H1 (cell line): ENCODE data around the gene GRM1. TPM values are rescaled to one million over a fixed set of nuclear protein-coding genes. Genes with fewer than 3 reads are reported as not detected.

Experiments
- BRCA1 ChIP-seq: IDR thresholded peaks from 2 replicates; pipeline ENCODE4 v1.6.1; 2012; ENCODE audit warnings: low read depth, low read length, improper control_type of control experiment
- CHD2 ChIP-seq: IDR thresholded peaks from 2 replicates; pipeline ENCODE4 v1.6.1; 2012; ENCODE audit warnings: low read length, improper control_type of control experiment
- CHD7 ChIP-seq: fragments of 300-600 bp; sonication (generic); IDR thresholded peaks from 2 replicates; pipeline ENCODE4 v1.7.1; 2012; ENCODE audit warnings: low read length, moderate library complexity, mild to moderate bottlenecking, inconsistent platforms; ENCODE audit not compliant: insufficient replicate concordance
- RXRA ChIP-seq: IDR thresholded peaks from 2 replicates; pipeline ENCODE4 v1.6.1; 2011; ENCODE audit warnings: low read depth, mild to moderate bottlenecking, low read length, moderate library complexity; ENCODE audit not compliant: insufficient read depth
- SP4 ChIP-seq: IDR thresholded peaks from 2 replicates; pipeline ENCODE4 v1.6.1; 2012; ENCODE audit warnings: low read length, inconsistent platforms
- TEAD4 ChIP-seq: IDR thresholded peaks from 2 replicates; pipeline ENCODE4 v1.6.1; 2012; ENCODE audit warnings: low read depth, low read length, inconsistent platforms, mixed read lengths
- YY1 ChIP-seq: IDR thresholded peaks from 2 replicates; pipeline ENCODE4 v1.6.1; 2011; ENCODE audit warnings: low read depth, mild to moderate bottlenecking, low read length
- polyA plus RNA-seq, 7 experiments: library from polyadenylated mRNA; depleted of rRNA in 3 of 7; stranded (reverse) in 5 of 7; unstranded in 2 of 7; fragments of >200 nt in 5 of 7; fragments of 200-250 nt in 2 of 7; gene quantifications; 1 replicate in 5 of 7; 2 replicates in 1 of 7; 4 replicates in 1 of 7; pipeline versions ENCODE4 v1.2.1 to v1.2.3, GENCODE V29; 2011 to 2013; ENCODE audit warnings: missing spikeins in 2 of 7, mixed read lengths in 2 of 7
- total RNA-seq: library from RNA; stranded (reverse); fragmentation: NEBNext Ultra II Directional; extraction: Animal tissue kit (Norgen Biotek cat#: 25700); gene quantifications from 2 replicates; pipeline ENCODE4 v1.2.1, GENCODE V29; 2021

GRM1 gene
- total and polyA plus RNA-seq, 2 of the 8 experiments (the other 6 are each of a cell fraction or from before 2014, with no cell fraction given), result 0.15 to 1.3 TPM

GRCh38 chr6:146402476-146402875 is 373.6 kb downstream of the GRM1 start (continued):
- no peak for TF ChIP-seq CHD7
- no peak for TF ChIP-seq CHD2
- TF ChIP-seq YY1, result no peak
- TF ChIP-seq SP4, result no peak
- no peak for TF ChIP-seq RXRA
- no peak for TF ChIP-seq BRCA1
- no peak for TF ChIP-seq TEAD4
